Lower leg skin (tissue), 3 donors: Measurements from ENCODE around the gene FAM114A2.

Experiments
- POLR2A ChIP-seq, 2 donors: fragments of 450-650 bp; IDR thresholded peaks; one replicate each; pipeline ENCODE4 v1.6.1; 2016 to 2017; ENCODE audit warnings: antibody characterized with exemption in 2 of 2, mild to moderate bottlenecking in 1 of 2, moderate library complexity in 1 of 2
- TF ChIP-seq, protein P1 (sequence below), 3 donors: fragments of 450-650 bp; IDR thresholded peaks; one replicate each; pipeline ENCODE4 v1.5.1; 2016; ENCODE audit warnings: antibody characterized with exemption in 3 of 3, mild to moderate bottlenecking in 3 of 3, moderate library complexity in 2 of 3

GRCh38 chr5:154002511-154003020 lies 36.1 kb downstream of the FAM114A2 start:
- no peak for TF ChIP-seq POLR2A (IDR thresholded peaks at IDR 0.05)
- TF ChIP-seq, protein P1, sequence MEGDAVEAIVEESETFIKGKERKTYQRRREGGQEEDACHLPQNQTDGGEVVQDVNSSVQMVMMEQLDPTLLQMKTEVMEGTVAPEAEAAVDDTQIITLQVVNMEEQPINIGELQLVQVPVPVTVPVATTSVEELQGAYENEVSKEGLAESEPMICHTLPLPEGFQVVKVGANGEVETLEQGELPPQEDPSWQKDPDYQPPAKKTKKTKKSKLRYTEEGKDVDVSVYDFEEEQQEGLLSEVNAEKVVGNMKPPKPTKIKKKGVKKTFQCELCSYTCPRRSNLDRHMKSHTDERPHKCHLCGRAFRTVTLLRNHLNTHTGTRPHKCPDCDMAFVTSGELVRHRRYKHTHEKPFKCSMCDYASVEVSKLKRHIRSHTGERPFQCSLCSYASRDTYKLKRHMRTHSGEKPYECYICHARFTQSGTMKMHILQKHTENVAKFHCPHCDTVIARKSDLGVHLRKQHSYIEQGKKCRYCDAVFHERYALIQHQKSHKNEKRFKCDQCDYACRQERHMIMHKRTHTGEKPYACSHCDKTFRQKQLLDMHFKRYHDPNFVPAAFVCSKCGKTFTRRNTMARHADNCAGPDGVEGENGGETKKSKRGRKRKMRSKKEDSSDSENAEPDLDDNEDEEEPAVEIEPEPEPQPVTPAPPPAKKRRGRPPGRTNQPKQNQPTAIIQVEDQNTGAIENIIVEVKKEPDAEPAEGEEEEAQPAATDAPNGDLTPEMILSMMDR (IDR thresholded peaks at IDR 0.05): no peak
